GM18507 (cell line): ENCODE measurements around the gene CASP7.
A peak's percentile ranks its signal among the peaks of the same experiment; 100 is the strongest.

Experiments used
- DNase-seq: peaks from one replicate; pipeline ENCODE4 v3.0.0; 2011; ENCODE audit warnings: low read depth; ENCODE audit not compliant: insufficient read length; ENCODE audit errors: extremely low spot score
- FAIRE-seq: peaks from 2 replicates; lab custom pipeline; 2011; peaks lifted over from hg19 to GRCh38; lab: Jason Lieb, UNC

The CASP7 gene

DNA sequence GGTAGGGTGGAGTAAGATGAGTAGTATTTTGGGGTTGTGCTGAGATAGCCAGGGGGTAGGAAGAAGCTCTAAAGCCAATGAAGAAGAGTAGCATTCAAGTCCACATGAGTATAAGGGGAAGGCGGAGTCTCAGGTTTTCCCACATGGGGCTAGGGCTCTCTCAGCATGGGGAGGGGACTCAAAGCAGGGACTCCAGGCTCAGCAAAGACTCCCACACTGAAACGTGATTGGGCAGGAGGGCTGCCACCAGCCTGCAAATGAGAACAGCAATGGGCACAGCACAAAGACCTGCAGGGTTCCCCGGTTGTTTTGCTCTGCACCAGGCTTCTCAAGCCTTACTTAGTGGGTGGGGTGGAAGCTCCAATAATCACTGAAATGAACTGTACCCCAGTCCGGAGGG lies 14.4 kb upstream of the CASP7 start:
- no peak for FAIRE-seq
- no peak for DNase-seq

DNA sequence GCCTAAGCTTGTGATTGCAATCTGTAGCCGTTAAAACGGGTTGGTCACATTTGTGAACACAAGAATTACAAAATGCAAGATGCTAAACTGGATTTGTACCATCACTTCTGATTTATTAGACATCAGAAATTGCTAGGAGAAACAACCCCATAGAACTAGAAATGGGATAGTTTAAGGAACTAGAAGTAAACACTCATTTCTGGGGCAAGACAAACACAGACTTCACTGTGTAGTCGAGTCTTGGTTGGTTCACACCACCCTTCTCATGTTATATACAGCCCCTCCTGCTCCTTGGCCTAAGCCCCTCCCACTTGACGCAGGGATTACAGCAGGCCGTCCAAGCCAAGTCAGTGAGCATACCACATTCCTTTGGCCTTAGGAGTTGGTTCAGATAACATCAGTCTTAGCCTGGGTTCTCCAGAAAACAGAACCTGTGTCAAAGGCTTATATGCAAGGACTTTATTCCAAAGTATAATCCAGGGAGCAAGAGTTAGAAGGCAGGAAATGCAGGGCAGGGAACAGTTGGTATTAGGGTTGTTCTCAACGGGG lies 13.8 kb upstream of the CASP7 start:
- DNase-seq (no peak), FAIRE-seq (no peak)

DNA sequence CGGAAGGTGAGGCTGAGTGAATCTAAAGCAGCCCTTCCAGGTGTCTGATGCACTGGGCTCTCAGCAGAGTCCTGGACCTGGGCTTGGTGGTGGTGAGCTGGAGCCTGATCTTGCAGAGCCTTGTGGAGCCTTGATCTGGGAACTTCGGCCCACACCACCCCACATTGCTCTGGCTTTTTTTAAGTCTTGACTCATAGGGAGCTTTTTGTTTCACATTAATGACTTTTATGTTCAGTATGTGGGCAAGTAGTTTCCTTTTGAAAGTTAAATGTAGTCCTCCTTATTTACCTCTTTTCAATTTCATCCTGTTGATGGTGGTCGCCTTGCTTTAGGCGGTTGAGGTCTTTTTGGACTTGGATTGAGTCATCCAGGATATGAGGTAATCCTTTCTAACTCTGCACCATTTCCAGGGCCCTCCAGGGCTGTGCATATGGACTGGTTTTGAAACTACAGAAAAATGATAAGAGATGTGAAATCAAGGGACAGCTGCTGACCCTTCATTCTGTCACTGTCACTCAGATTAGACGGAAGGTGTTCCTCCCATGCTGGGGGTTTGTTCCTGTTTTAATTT lies 12.9 kb upstream of the CASP7 start:
- FAIRE-seq = no peak
- no peak for DNase-seq

DNA sequence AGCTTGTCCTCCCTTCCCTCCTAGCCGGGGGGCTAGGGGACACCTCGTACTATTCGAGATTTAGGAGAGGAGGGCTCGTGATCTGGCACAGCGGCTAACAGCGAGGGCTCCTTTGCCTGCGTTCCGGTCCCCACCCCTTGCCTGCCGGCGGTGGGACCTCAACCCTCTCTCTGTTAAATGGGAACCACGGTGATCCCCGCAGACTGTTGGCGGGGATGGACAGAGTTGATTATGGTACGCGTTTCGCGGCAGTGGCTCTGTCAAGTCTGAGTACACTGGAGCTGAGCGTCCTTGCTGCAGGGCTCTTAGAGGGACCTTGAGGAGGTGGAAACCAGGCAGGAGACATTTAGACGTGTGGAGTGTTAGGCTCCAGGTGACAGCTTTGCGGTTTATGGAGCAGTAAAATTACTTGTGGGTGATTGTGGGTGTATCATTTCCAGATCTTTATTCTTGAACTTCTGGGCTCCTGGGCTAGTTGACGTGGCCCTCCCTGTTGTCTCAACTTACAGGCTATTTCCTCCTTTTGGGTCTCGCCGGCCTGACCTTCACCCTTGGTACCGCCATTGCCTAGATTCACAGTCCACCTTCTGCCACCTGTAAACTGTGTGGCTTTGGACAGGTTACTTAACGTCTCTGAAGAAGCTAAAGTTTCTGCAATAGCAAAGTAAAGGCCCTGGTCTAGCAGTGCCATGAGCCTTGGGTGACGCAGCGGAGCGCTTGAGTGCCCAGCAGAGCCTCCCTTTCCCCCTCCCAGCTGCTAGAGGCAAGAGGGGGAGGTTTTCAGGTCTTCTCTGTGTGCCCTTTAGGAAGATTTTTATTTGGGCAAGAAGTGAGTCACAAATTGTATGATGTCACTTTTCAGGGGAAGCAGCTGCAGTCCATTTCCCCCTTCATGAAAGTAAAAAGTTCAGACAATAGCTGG lies 739 bp downstream of the CASP7 start:
- DNase-seq = no peak

DNA sequence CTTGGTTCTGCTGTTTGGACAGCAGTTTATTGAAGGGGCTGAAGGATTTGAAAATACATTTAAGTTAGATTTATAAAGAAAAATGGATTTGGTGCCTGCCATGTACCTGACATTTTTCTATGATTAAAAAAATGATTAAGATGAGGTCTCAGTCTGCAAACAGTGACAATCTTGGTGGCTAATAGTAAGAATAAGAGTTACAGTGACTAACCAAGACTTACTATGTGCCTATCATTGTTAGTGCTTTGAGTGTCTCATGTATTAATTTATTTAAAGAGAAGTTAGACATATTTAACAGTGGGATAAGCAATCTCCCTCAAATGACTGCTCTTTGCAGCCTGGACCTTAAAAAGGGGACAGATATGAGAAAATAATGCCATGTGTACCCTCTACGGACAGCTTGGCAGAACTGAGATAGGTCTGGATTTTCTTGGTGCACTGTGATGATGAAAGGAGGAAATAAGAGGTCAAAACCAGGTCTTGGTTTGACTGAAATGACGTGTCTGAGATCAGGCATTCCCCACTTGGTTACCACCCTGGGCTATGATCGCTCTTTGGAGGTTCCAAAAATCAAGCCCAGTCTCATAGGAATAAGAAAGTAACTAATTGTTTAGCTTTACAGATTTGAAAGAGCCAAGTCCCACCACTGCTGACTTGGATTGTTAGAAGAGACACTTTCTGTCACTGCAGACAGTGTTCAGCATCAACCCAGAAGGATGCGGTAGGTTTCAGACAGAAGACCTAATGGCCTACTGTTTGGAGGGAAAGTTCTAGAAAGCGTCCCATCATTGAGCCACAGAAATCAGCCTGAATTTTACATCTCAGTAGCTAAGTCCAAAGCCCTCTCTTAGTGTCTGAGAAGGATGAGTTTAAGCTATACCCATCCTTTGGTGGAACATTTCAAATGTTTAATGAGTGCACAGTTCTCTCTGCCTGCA lies 2.1 kb downstream of the CASP7 start:
- DNase-seq = peak; percentile 38

More for the DNA sequence above, 739 bp downstream of the CASP7 start:
- FAIRE-seq = peak; percentile 69

DNA sequence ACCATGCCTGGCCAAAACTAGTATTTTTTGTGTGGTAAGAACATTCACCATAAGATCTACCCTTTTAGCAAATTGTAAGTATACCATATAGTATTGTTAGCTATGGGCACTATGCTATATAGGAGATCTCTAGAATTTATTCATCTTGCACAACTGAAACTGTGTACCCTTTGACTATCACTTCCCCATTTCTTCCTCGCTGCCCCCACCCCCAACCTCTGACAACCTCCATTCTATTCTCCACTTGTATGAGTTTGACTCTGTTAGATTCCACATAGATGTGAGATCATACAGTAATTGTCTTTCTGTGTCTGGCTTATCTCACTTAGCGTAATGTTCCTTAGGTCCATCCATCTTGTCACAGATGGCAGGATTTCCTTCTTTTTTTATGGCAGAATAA lies 3.6 kb downstream of the CASP7 start:
- FAIRE-seq = no peak
- no peak for DNase-seq

More for the DNA sequence above, 2.1 kb downstream of the CASP7 start:
- peak; percentile 96 for FAIRE-seq

DNA sequence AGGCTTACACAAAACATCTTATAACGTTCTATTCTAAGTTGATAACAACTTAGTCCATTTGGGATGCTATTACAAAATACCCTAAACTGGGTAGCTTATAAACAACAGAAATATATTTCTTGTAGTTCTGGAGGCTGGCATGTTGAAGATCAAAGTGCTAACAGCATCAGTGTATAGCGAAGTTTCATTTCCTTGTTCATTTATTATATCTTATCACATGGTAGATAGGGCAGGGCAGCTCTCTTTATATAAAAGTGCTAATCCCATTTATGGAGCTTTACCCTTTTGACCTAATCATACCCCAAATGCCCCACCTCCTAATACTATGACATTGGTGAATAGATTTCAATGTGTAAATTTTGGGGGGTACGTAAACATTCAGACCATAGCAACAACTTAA lies 6.3 kb downstream of the CASP7 start:
- no peak for FAIRE-seq
- no peak for DNase-seq

DNA sequence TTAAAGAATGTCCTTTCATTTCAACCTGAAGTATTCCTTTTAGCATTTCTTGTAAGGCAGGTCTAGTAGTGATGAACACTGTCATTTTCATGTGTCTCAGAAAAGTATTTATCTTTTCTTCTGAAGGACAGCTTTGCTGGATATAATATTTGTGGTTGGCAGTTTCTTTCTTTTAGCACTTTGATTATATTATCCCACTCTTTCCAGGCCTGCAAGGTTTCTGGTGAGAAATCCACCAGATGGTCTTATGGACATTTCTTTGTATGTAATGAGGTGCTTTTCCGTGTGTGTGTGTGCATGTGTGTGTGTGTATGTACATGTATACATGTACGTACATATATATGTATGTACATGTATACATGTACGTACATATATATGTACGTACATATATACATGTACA lies 7.3 kb downstream of the CASP7 start:
- no peak for FAIRE-seq

DNA sequence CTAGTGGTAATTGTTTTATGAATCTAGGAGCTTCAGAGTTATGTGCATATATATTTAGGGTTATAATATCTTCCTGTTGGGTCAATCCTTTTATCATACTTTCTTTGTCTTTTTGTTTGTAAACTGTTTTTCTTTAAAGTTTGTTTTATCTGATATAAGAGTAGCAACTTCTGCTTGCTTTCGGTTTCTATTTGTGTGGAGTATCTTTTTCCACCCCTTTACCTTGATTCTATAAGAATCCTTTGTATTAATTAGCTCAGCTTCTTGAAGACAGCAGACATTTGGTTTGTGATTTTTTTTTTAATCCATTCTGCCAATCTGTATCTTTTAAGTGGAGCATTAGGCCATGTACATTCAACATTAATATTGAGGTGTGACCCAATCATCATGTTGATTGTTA lies 9.3 kb downstream of the CASP7 start:
- peak; percentile 5 for FAIRE-seq
- no peak for DNase-seq

More for the DNA sequence above, 7.3 kb downstream of the CASP7 start:
- DNase-seq = no peak

DNA sequence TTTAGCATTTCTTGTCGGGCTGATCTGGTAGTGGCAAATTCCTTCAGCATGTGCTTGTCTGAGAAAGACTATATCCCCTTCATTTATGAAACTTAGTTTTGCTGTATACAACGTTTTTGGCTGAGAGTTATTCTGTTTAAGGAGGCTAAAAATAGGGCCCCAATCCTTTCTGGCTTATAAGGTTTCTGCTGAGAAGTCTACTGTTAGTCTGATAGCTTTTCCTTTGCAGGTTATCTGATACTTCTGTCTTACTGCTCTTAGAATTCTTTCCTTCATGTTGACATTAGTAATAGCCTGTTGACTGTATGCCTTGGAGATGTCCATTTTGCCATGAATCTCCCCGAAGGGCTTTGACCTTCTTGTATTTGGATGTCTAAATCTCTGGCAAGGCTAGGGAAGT lies 9.9 kb downstream of the CASP7 start:
- FAIRE-seq (peak; percentile 38), DNase-seq (no peak)

DNA sequence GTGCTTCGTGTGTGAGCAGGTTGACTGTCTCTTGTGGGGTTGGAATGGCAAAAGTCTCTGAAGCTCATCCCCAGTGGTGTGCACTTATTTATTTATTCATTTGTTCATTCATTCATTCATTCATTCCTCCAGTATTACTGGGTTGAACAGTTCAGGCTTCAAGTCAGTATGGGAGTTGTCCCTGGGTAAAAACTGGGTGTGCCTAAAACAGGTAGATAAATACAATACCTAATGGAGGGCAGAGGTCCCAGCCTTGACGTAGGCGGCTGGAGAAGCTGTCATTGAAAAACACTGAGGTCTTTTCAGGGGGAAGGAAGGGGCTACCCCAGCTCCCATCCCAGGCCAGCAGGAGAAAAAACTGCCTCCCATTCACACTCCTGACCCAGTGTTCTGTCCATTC lies 11.0 kb downstream of the CASP7 start:
- DNase-seq (no peak), FAIRE-seq (no peak)

DNA sequence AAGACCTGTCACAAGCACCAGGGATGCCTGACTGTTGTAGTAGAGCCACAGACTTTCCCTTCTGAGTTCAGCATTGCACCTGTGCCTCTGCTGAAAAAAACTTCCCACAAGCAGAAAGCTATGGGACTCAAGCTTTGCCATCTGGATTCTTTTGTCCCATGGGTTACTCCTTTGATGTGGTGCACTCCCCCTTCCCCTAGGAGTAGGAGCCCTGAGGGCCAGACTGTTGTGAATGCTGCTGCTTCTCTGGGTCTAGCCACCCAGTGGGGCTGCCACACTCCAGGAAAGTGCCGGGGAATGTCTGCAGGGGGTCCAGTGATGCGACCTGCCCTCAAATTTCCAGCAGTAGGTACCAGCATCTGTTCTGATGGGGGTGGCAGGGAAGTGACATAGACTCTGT lies 11.7 kb downstream of the CASP7 start:
- no peak for DNase-seq
- FAIRE-seq = no peak

DNA sequence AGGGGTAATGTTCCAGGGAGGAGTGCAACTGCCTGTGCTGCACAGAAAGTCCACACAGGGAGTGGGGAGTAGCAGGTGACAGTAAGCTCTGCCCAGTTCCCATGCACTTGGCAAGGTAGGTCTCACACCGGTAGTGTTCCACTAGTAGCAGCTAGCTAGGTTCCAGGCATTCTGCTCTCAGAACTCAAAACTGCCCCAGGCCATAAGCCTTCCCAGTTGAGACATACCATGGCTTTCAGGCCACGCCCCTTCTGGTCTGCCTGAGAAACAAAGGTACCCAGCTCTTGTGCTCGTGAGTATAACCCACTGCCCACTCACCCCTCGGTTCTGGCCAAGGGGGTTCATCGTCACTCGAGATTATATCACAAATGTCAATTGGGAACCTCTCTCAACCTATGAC lies 12.6 kb downstream of the CASP7 start:
- FAIRE-seq = no peak
- no peak for DNase-seq

DNA sequence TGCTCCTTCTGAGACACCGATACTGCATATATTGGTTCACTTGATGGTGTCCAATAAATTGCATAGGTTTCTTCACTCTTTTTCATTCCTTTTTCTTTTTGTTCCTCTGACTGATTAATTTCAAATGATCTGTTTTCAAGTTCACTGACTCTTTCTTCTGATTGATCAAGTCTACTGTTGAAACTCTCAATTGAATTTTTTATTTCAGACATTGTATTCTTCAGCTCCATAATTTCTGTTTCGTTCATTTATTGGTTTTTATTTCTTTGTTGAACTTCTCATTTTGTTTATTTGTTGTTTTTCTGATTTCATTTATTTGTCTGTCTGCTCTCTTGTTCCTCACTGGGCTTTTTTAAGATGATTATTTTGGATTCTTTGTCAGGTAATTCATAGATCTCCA lies 13.6 kb downstream of the CASP7 start:
- no peak for FAIRE-seq
- DNase-seq = no peak

DNA sequence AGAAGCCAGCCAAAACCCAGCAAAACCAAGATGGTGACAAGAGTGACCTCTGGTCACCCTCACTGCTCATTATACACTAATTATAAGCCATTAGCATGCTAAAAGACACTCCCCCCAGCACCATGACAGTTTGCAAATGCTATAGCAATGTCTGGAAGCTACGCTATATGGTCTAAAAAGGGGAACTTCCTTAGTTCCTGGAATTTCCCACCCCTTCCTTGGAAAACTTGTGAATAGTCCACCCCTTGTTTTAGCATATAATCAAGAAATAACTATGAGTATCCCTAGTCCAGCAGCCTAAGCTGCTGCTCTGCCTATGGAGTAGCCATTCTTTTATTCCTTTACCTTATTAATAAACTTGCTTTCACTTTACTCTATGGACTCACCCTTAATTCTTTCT lies 16.0 kb downstream of the CASP7 start:
- FAIRE-seq = no peak
- DNase-seq = no peak

DNA sequence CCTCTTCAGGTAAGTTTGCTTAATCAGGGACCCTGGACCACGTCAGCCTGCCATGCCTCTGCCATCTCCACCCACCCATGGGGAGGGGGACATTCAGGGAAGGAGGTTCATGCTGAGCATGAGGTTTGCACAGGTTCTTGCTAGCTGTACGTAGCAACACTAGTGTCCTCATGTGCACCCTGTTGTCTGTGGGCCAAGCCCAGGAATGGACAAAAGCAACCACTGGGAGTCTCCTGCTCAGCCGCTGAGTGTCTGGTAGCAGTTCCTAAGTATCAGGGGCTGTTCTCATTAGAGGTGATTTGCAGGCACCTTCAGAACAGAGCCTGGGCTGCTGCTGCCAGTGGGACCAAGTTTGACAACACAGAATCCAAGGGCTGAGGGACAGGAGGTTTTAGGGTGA lies 17.9 kb downstream of the CASP7 start:
- DNase-seq = no peak
- no peak for FAIRE-seq

DNA sequence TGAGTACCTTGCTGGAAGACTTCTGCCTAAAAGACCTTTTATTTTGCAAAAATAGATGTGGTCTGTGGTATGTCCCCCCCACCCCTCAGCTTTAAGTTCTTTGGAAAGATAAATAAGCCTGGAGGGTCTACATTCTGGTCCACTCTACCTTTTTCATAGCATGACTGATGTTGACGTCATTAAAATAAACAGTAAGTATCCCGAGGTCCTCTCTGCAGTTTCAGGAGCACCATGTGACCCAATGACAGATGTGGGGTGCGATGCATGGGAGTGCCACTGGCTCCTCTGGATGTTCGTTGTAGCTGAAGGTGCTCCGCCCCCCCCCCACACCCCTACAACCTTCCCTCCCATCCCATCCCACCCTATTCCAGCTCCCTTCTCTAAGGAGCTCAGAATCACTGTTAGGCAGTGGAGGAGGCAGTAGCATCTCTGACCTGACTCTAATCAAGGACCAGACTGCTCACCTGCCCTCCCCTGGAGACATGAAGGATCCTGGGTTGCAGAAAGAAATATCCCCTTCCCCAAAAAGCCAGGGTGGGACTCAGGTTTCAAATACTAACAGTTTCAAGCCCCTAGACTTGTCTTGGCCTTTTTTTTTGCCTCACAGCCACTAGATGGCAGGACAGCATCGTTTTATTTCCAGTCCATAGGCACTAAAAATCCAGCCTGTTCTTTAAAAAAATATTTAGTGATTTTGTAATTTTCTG lies 25.1 kb downstream of the CASP7 start:
- peak; percentile 66 for FAIRE-seq
- no peak for DNase-seq

DNA sequence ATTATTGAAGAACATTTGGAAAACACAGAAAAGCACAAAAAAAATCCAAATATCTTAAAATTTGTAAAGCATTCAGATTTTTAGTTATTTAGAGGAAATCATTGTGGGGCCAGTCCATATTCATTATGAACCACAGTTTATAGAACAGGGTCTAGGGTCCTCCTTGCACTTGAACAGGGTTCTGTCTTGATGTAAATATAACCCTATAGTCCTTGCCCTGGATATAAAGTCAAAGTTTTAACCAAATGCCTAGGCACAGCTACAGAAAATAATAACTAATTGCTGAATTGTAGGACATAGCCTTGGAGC lies 25.6 kb downstream of the CASP7 start:
- DNase-seq (no peak), FAIRE-seq (no peak)

DNA sequence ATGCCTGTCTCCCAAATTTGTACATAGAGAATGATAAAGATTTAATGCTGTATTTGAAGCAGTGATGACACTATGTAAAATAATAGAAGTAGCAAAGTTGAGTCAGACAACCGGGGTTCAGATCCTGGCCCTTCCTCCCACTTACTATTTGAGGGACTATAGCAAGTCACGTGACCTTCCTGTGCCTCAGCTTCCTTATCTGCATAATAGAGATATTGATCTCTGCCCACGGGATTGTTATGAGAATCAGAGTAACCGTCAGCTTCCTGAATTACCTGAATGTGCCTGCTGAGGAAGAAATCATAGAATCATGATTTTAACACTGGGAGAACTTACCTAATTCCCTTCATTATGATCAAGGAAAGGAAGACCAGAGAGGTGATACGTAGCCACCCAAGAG lies 26.9 kb downstream of the CASP7 start:
- DNase-seq (no peak), FAIRE-seq (no peak)
